HG03575 (cell line): ENCODE measurements around the gene SGSH.

Experiments used
- ATAC-seq: cut with Tn5 transposase; IDR thresholded peaks from one replicate; pipeline ENCODE4 v1.9.1; 2021; ENCODE audit not compliant: unreplicated experiment, insufficient number of reproducible peaks, low FRiP score; ENCODE audit errors: extremely low read depth

SGSH gene

DNA sequence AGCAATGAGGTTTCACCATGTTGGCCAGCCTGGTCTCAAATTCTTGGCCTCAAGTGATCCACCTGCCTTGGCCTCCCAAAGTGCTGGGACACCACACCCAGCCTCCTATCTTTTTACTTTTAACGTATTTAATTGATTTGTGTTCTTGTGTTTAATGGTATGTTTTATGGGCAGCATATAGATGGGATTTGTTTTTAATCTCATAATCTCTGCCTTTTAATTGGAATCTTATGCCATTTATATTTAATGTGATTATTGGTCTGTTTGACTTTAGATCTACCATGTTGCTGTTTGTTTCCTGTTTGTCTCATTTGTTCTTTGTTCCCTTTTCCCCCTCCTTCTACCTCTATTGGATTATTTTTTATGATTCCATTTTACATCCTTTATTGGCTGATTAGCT, 12.3 kb upstream of the SGSH start:
- no peak for ATAC-seq

GRCh38 chr17:80229011-80229410, 8.9 kb upstream of the SGSH start:
- ATAC-seq: no peak

DNA sequence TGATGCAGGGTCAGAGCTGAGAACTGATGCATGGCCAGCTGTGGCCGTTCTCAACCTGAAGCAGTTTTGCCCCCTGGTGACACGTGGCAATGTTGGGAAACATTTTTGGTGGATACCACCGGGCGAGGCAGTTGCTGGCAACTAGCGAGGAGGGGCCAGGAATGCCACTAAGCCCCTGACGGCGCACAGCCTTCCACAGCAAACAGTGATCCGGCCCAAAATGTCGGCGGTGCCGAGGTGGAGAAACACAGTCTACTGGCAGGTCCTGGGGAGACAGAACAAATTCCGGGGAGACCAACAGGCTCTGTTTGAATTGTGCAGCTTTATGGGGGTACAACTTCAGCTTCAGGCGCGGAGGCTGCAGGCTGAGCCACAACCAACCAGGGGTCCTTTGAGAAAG, 8.3 kb upstream of the SGSH start:
- ATAC-seq: no peak

- no peak for ATAC-seq
Measured at GRCh38 chr17:80227666-80228065, 7.5 kb upstream of the SGSH start.

- ATAC-seq: no peak
Measured at GRCh38 chr17:80227156-80227555, 7.0 kb upstream of the SGSH start.

DNA sequence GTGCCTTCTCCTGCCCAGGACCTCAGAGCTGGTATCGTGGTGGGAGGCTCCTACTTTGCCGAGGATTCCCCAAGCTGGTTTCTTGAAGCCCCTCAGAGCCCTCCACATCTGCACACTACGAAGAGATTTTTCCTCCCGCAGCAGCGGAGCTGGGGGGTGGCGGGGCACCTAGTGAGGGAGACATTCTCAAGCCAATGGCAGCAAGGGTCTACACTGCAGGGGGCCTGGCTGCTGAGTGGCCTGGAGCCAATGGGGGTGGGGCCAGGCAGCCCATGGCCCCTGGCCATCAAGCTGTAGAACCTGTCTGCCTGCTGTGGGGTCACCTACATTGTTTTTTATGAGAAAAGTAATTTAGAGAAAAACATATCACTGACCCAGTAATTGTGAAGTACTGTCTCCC, 5.1 kb upstream of the SGSH start:
- ATAC-seq: no peak

- ATAC-seq: no peak
Measured at GRCh38 chr17:80224683-80225082, 4.5 kb upstream of the SGSH start.

GRCh38 chr17:80223838-80224497, 3.8 kb upstream of the SGSH start:
- ATAC-seq: no peak

GRCh38 chr17:80223142-80223815, 3.1 kb upstream of the SGSH start:
- ATAC-seq: no peak

DNA sequence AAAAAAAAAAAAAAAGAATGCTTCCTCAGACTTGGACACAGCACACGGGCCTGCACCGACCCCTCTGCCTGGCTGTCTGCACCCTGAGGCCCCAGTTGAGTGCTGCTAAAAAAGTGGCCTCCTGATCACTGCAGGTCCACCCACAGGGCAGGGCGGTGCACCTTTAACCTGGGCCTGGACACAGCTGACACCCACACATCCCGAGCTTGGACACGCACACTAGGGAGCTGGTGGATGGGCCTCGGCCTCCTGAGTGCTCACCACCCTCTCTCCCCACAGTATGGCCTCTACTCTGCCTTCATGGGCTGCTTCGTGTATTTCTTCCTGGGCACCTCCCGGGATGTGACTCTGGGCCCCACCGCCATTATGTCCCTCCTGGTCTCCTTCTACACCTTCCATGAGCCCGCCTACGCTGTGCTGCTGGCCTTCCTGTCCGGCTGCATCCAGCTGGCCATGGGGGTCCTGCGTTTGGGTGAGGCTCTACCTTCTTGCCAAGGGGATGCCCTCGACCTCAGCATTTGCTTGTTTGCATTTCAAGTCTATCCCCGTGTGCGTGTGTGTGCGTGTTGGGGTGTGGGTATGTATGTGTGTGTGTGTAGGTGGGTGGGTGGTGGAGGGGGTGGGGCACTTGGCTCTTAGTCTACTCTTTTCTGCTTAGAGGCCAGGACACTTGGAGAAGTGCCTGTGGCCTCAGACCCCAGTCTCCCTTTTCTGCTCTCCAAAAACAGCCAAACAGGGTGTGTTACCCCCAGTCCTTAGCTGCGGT, 2.4 kb upstream of the SGSH start:
- ATAC-seq: no peak

DNA sequence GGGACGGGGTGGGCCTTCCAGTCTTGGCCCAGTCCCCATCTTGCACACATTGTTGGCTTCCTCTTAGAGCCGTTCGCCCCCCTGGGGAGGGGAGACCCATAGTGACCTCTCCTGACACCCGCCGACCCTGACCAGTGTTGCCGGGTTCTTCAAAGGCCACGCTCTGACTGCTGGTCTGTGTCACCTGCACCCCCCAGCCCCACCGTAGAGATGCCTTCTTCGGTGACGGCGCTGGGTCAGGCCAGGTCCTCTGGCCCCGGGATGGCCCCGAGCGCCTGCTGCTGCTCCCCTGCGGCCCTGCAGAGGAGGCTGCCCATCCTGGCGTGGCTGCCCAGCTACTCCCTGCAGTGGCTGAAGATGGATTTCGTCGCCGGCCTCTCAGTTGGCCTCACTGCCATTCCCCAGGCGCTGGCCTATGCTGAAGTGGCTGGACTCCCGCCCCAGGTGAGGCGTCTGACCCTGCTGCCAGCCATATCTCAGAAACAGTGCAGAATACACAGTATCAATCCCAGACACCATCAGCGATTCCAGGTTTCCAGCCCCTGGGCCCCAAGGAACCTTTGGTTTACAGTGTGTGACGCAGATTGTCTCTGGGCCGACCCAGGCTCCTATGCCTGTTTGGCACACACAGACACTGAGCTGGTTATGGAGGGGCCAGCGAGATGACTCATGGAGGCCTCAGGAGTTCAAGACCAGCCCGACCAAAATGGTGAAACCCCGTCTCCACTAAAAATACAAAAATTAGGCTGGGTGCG, 1.4 kb upstream of the SGSH start:
- ATAC-seq: no peak

GRCh38 chr17:80220736-80221215, 643 bp upstream of the SGSH start:
- ATAC-seq: no peak

- no peak for ATAC-seq
Measured at GRCh38 chr17:80219763-80220053, 425 bp downstream of the SGSH start.

GRCh38 chr17:80219013-80219762, 945 bp downstream of the SGSH start:
- ATAC-seq: no peak

- no peak for ATAC-seq
Measured at GRCh38 chr17:80218391-80218790, 1.7 kb downstream of the SGSH start.

DNA sequence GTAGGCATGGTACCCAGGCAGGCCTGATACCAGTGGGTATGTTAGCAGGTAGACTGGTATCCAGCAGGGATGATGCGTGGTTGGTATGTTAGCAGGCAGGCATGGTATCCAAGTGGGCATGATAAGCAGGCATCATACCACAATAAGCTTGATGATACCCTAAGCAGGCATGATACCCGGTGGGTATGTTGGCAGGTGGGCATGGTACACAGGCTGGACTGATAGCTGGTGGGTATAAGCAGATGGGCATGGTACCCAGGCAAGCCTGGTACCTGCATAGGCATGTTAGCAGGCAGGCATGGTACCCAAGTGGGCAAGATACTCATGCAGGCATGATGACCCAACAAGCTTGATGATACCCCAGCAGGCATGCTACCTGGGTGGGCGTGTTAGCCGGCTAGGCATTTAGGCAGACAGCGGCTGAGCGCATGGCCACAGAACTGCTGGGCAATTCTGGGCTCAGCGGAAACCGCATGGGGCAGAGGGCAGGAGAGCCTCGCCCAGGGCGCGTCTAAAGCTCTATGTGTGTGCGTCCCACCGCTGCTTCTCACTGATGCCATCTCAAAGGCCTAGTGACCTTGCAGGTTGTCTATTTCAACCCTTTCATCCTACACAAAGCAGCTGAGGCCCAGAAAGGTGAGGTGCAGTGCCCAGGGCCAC, 2.3 kb downstream of the SGSH start:
- no peak for ATAC-seq

- ATAC-seq: no peak
Measured at GRCh38 chr17:80216473-80217456, 3.4 kb downstream of the SGSH start.

DNA sequence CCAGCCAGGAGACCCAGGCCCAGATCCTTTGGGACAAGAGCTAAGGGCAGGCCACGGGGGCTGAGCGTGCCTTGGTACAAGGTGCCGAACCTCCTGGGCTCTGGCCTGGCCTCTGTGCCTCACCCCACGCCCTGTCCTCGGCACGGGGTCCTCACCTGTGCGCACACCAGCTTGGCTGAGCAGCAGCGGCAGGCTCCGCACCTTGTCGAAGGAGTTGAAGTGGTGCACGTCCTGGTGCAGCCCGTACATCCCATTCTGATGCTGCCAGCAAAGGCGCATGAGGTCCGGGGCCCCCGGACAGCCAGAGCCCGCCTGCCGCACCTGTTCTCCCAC, 5.3 kb downstream of the SGSH start:
- no peak for ATAC-seq
